EH (cell line): ENCODE measurements around the gene STIM1.
"Not testable (repeated sequence)": the region's sequence is repeated elsewhere in the genome, so short reads cannot be mapped to it uniquely, and the experiment has no call there.

ENCODE experiments used
- DNase-seq: peaks from one replicate; pipeline ENCODE4 v3.0.0-alpha.2; 2015; ENCODE audit warnings: low read depth

STIM1 gene

GRCh38 chr11:3885855-3886254, 30.4 kb downstream of the STIM1 start:
- DNase-seq = no peak

- DNase-seq = no peak
These were observed 31.5 kb downstream of the STIM1 start for GRCh38 chr11:3886985-3887384.

- no peak for DNase-seq
These were observed 33.4 kb downstream of the STIM1 start for GRCh38 chr11:3888876-3889275.

GRCh38 chr11:3890014-3890413, 34.5 kb downstream of the STIM1 start:
- DNase-seq = no peak

GRCh38 chr11:3890806-3891205, 35.3 kb downstream of the STIM1 start:
- DNase-seq = no peak

- no peak for DNase-seq
These were observed 36.3 kb downstream of the STIM1 start for GRCh38 chr11:3891751-3892150.

GRCh38 chr11:3892156-3892555, 36.7 kb downstream of the STIM1 start:
- no peak for DNase-seq

- DNase-seq = no peak
These were observed 37.8 kb downstream of the STIM1 start for GRCh38 chr11:3893311-3893710.

GRCh38 chr11:3894128-3894731, 38.8 kb downstream of the STIM1 start:
- DNase-seq = peak; percentile 71

- no peak for DNase-seq
These were observed 41.2 kb downstream of the STIM1 start for GRCh38 chr11:3896644-3897043.

GRCh38 chr11:3900230-3900629, 44.8 kb downstream of the STIM1 start:
- DNase-seq = not testable (repeated sequence)

GRCh38 chr11:3901249-3902025, 46.0 kb downstream of the STIM1 start:
- no peak for DNase-seq

- DNase-seq = no peak
These were observed 47.0 kb downstream of the STIM1 start for GRCh38 chr11:3902441-3902840.

GRCh38 chr11:3903207-3903896, 47.9 kb downstream of the STIM1 start:
- DNase-seq = no peak

GRCh38 chr11:3904228-3904627, 48.8 kb downstream of the STIM1 start:
- DNase-seq = no peak

GRCh38 chr11:3905080-3905953, 49.9 kb downstream of the STIM1 start:
- peak; percentile 89 for DNase-seq

GRCh38 chr11:3906166-3906565, 50.7 kb downstream of the STIM1 start:
- DNase-seq = no peak

GRCh38 chr11:3907590-3907989, 52.1 kb downstream of the STIM1 start:
- DNase-seq = no peak

- DNase-seq = no peak
These were observed 54.4 kb downstream of the STIM1 start for GRCh38 chr11:3909901-3910300.

GRCh38 chr11:3911908-3912505, 56.5 kb downstream of the STIM1 start:
- DNase-seq = no peak

- DNase-seq = no peak
These were observed 58.5 kb downstream of the STIM1 start for GRCh38 chr11:3913921-3914320.

- peak; percentile 41 for DNase-seq
These were observed 59.3 kb downstream of the STIM1 start for GRCh38 chr11:3914805-3915204.
